Activated CD4-positive, alpha-beta T cell treated with anti-CD3 and anti-CD28 coated beads for 36 hours (primary cell): ENCODE data around the gene ANAPC2. TPM values are rescaled to one million over a fixed set of nuclear protein-coding genes. Genes with fewer than 3 reads are reported as not detected.

ENCODE experiments used
- ATAC-seq: fragments of 200-7000 bp; cut with Tn5 transposase; one replicate; pipeline ENCODE4 v1.10.0; 2021; ENCODE audit warnings: mild to moderate bottlenecking, moderate library complexity
- CTCF ChIA-PET: fragments of 350-600 bp; sonication (Branson Sonifier 250); formaldehyde crosslinking; loops from one replicate; lab custom pipeline; 2021; ENCODE audit warnings: antibody characterized with exemption; lab: Charles Lee
- POLR2A ChIA-PET: fragments of 350-600 bp; sonication (Branson Sonifier 250); formaldehyde crosslinking; loops from one replicate; lab custom pipeline; 2021; ENCODE audit warnings: antibody characterized with exemption, inconsistent platforms; lab: Charles Lee
- DNase-seq: peaks from one replicate; pipeline ENCODE4 v3.0.0-alpha.2; 2020
- H3K27ac Mint-ChIP-seq: one replicate; pipeline ENCODE4 v1.8.0; 2021; ENCODE audit warnings: mixed read lengths
- H3K27me3 Mint-ChIP-seq: one replicate; pipeline ENCODE4 v1.8.0; 2021; ENCODE audit warnings: mixed read lengths
- H3K36me3 Mint-ChIP-seq: one replicate; pipeline ENCODE4 v1.8.0; 2021; ENCODE audit warnings: low read depth, mixed read lengths
- H3K4me1 Mint-ChIP-seq: one replicate; pipeline ENCODE4 v1.8.0; 2021; ENCODE audit warnings: mixed read lengths
- H3K4me3 Mint-ChIP-seq: one replicate; pipeline ENCODE4 v1.8.0; 2021; ENCODE audit warnings: mild to moderate bottlenecking, moderate library complexity, mixed read lengths
- H3K9me3 Mint-ChIP-seq: one replicate; pipeline ENCODE4 v1.8.0; 2021; ENCODE audit warnings: low read depth, mixed read lengths
- intact Hi-C, 2 experiments: fragments of 100-400 bp; cut with DNase I in 1 of 2; cut with micrococcal nuclease in 1 of 2; formaldehyde crosslinking; loops; one replicate each; pipeline versions ENCODE4 v1.14.2 to v1.15.1; 2022 to 2024; cut with DNase I, micrococcal nuclease
- total RNA-seq, 2 experiments: library from RNA; stranded (reverse); gene quantifications; one replicate each; pipeline ENCODE4 v1.2.3, GENCODE V29; 2021

The ANAPC2 gene
- total RNA-seq, 2 experiments from 2014 or later: 30.8 to 38.4 TPM

- DNase-seq (no peak), ATAC-seq (no peak)
- POLR2A ChIA-PET: interaction anchor here (1.0 kb wide), 1 partner anchor 46 kb away, joined by 3 read pairs; no protein-coding TSS in a partner anchor
- H3K27me3 Mint-ChIP-seq: no peaks in the 10 kb centered on the region
- CTCF ChIA-PET: interaction anchor here (0.5 kb wide), 1 partner anchor 527 kb away, joined by 3 read pairs; no protein-coding TSS in a partner anchor
- no peaks in the 10 kb centered on the region for H3K36me3 Mint-ChIP-seq
- peaks cover 20% of the 10 kb centered on the region for H3K4me1 Mint-ChIP-seq
- H3K4me3 Mint-ChIP-seq: peak overlapping the region; percentile 33
- H3K27ac Mint-ChIP-seq: no peak overlapping the region
- H3K9me3 Mint-ChIP-seq: no peaks in the 10 kb centered on the region
- intact Hi-C loops: no loop called here
Measured at GRCh38 chr9:137198051-137198901, 9.9 kb upstream of the ANAPC2 start.

- ATAC-seq (no peak), DNase-seq (no peak)
- ChIA-PET POLR2A (no interaction called here), CTCF (interaction anchor here (0.5 to 1.0 kb wide), 3 partner anchors 45 to 223 kb away, joined by 3 to 4 read pairs (median 3); no protein-coding TSS in a partner anchor)
- Mint-ChIP-seq H3K4me1 (peaks cover 7% of the 10 kb centered on the region), H3K36me3 (peaks cover 1% of the 10 kb centered on the region), H3K27ac (no peak overlapping the region), H3K9me3 (no peaks in the 10 kb centered on the region), H3K4me3 (no peak overlapping the region), H3K27me3 (no peaks in the 10 kb centered on the region)
- intact Hi-C loops: no loop called here
Measured at GRCh38 chr9:137195525-137196220, 7.3 kb upstream of the ANAPC2 start.

- DNase-seq (no peak), ATAC-seq (no peak)
- no peaks in the 10 kb centered on the region for H3K27me3 Mint-ChIP-seq
- H3K4me3 Mint-ChIP-seq: no peak overlapping the region
- POLR2A ChIA-PET: no interaction called here
- H3K27ac Mint-ChIP-seq: no peak overlapping the region
- CTCF ChIA-PET: interaction anchor here (0.7 to 1.0 kb wide), 2 partner anchors 75 to 224 kb away, joined by 3 to 4 read pairs; no protein-coding TSS in a partner anchor
- H3K4me1 Mint-ChIP-seq: peaks cover 10% of the 10 kb centered on the region
- H3K36me3 Mint-ChIP-seq: peaks cover 4% of the 10 kb centered on the region
- intact Hi-C loops: no loop called here
- no peaks in the 10 kb centered on the region for H3K9me3 Mint-ChIP-seq
Measured at GRCh38 chr9:137194909-137195308, 6.5 kb upstream of the ANAPC2 start.

- CTCF ChIA-PET: interaction anchor here (0.9 kb wide), 1 partner anchor 29 kb away, joined by 3 read pairs; no protein-coding TSS in a partner anchor
- peaks cover 4% of the 10 kb centered on the region for H3K36me3 Mint-ChIP-seq
- peaks cover 12% of the 10 kb centered on the region for H3K4me1 Mint-ChIP-seq
- H3K4me3 Mint-ChIP-seq: no peak overlapping the region
- intact Hi-C loops: no loop called here
- POLR2A ChIA-PET: interaction anchor here (0.6 kb wide), 1 partner anchor 16 kb away, joined by 3 read pairs; no protein-coding TSS in a partner anchor
- no peaks in the 10 kb centered on the region for H3K9me3 Mint-ChIP-seq
- ATAC-seq (no peak), DNase-seq (no peak)
- no peak overlapping the region for H3K27ac Mint-ChIP-seq
- no peaks in the 10 kb centered on the region for H3K27me3 Mint-ChIP-seq
Measured at GRCh38 chr9:137194388-137194787, 6.0 kb upstream of the ANAPC2 start.

- Mint-ChIP-seq H3K9me3 (no peaks in the 10 kb centered on the region), H3K4me1 (peaks cover 15% of the 10 kb centered on the region), H3K36me3 (peaks cover 4% of the 10 kb centered on the region), H3K27me3 (no peaks in the 10 kb centered on the region), H3K4me3 (no peak overlapping the region), H3K27ac (no peak overlapping the region)
- intact Hi-C loops: no loop called here
- ATAC-seq (no peak), DNase-seq (no peak)
- CTCF ChIA-PET: interaction anchor here (0.9 to 1.1 kb wide), 2 partner anchors 10 to 30 kb away, joined by 3 to 4 read pairs; no protein-coding TSS in a partner anchor
- POLR2A ChIA-PET: interaction anchor here (0.6 kb wide), 1 partner anchor 16 kb away, joined by 3 read pairs; no protein-coding TSS in a partner anchor
Measured at GRCh38 chr9:137193771-137194170, 5.4 kb upstream of the ANAPC2 start.

- H3K4me3 Mint-ChIP-seq: no peak overlapping the region
- no peak for DNase-seq
- peaks cover 6% of the 10 kb centered on the region for H3K36me3 Mint-ChIP-seq
- ChIA-PET CTCF (interaction anchor here (1.1 to 1.7 kb wide), 3 partner anchors 11 to 164 kb away, joined by 3 to 4 read pairs (median 4); no protein-coding TSS in a partner anchor), POLR2A (no interaction called here)
- H3K27ac Mint-ChIP-seq: no peak overlapping the region
- H3K4me1 Mint-ChIP-seq: peaks cover 10% of the 10 kb centered on the region
- no peaks in the 10 kb centered on the region for H3K27me3 Mint-ChIP-seq
- no peak for ATAC-seq
- no peaks in the 10 kb centered on the region for H3K9me3 Mint-ChIP-seq
- intact Hi-C loops: no loop called here
Measured at GRCh38 chr9:137192859-137193258, 4.5 kb upstream of the ANAPC2 start.

- no peak overlapping the region for H3K4me3 Mint-ChIP-seq
Measured at GRCh38 chr9:137192448-137192780, 4.1 kb upstream of the ANAPC2 start.

GRCh38 chr9:137191691-137192447 lies 3.5 kb upstream of the ANAPC2 start:
- H3K4me1 Mint-ChIP-seq: peaks cover 17% of the 10 kb centered on the region
- H3K4me3 Mint-ChIP-seq: no peak overlapping the region
- POLR2A ChIA-PET: interaction anchor here (0.6 kb wide), 1 partner anchor 343 kb away, joined by 6 read pairs; no protein-coding TSS in a partner anchor
- no peaks in the 10 kb centered on the region for H3K9me3 Mint-ChIP-seq
- H3K27ac Mint-ChIP-seq: no peak overlapping the region
- intact Hi-C loops: no loop called here
- CTCF ChIA-PET: interaction anchor here (1.2 to 1.7 kb wide), 3 partner anchors 15 to 163 kb away, joined by 3 to 4 read pairs (median 3); no protein-coding TSS in a partner anchor
- DNase-seq (no peak), ATAC-seq (no peak)
- H3K36me3 Mint-ChIP-seq: peaks cover 9% of the 10 kb centered on the region
- no peaks in the 10 kb centered on the region for H3K27me3 Mint-ChIP-seq

More at GRCh38 chr9:137192448-137192780, 4.1 kb upstream of the ANAPC2 start:
- H3K27ac Mint-ChIP-seq: no peak overlapping the region
- no peaks in the 10 kb centered on the region for H3K27me3 Mint-ChIP-seq
- no peak for DNase-seq
- CTCF ChIA-PET: interaction anchor here (1.7 kb wide), 2 partner anchors 16 to 163 kb away, joined by 3 to 4 read pairs; no protein-coding TSS in a partner anchor
- no peaks in the 10 kb centered on the region for H3K9me3 Mint-ChIP-seq
- ATAC-seq: no peak
- POLR2A ChIA-PET: no interaction called here
- H3K36me3 Mint-ChIP-seq: peaks cover 9% of the 10 kb centered on the region
- H3K4me1 Mint-ChIP-seq: peaks cover 13% of the 10 kb centered on the region
- intact Hi-C loops: no loop called here

- Mint-ChIP-seq H3K4me1 (peaks cover 22% of the 10 kb centered on the region), H3K4me3 (no peak overlapping the region), H3K27me3 (no peaks in the 10 kb centered on the region), H3K9me3 (no peaks in the 10 kb centered on the region), H3K36me3 (peaks cover 10% of the 10 kb centered on the region), H3K27ac (no peak overlapping the region)
- POLR2A ChIA-PET: interaction anchor here (0.6 kb wide), 1 partner anchor 344 kb away, joined by 6 read pairs; no protein-coding TSS in a partner anchor
- ATAC-seq (no peak), DNase-seq (no peak)
- CTCF ChIA-PET: interaction anchor here (1.2 to 1.7 kb wide), 2 partner anchors 32 to 162 kb away, joined by 3 to 4 read pairs; no protein-coding TSS in a partner anchor
- intact Hi-C loops: no loop called here
Measured at GRCh38 chr9:137191245-137191644, 2.9 kb upstream of the ANAPC2 start.

- no peaks in the 10 kb centered on the region for H3K9me3 Mint-ChIP-seq
- ATAC-seq (no peak), DNase-seq (no peak)
- H3K4me1 Mint-ChIP-seq: peaks cover 27% of the 10 kb centered on the region
- POLR2A ChIA-PET: no interaction called here
- no peak overlapping the region for H3K27ac Mint-ChIP-seq
- CTCF ChIA-PET: interaction anchor here (0.7 to 2.1 kb wide), 6 partner anchors 10 to 185 kb away, joined by 3 to 5 read pairs (median 4); partner anchors contain the start of gene TPRN
- peaks cover 12% of the 10 kb centered on the region for H3K36me3 Mint-ChIP-seq
- no peaks in the 10 kb centered on the region for H3K27me3 Mint-ChIP-seq
- peak overlapping the region; percentile 91 for H3K4me3 Mint-ChIP-seq
- intact Hi-C loops: no loop called here
Measured at GRCh38 chr9:137190315-137190856, 2.0 kb upstream of the ANAPC2 start.
